ENCODE data around the gene INPPL1.

The INPPL1 gene

DNA sequence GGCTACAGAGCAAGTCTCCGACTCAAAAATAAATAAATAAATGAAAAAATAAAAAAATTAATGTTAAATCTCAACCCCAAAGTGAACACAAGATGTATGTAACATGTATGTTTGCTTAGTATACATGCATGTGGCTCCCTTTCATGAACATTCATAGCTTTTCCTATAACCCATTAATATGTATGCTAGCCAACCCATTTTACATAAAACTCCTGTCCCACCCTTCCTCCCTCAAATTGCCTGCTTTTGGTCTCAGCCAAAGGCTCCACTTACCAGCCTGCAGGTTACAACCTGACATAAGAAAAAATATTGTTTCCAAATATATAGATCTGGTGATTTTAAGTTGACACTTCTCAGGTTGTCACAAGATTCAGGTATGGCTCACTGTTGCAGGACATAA lies 36.3 kb upstream of the INPPL1 start:
- no peak for TF ChIP-seq POLR2AphosphoS5 (IDR thresholded peaks at IDR 0.05; ENCODE audit: low read depth, low read length)
- no peak for TF ChIP-seq TAF1 (IDR thresholded peaks at IDR 0.05; ENCODE audit: borderline replicate concordance, insufficient read depth, low read length)
- TF ChIP-seq SIN3A (IDR thresholded peaks at IDR 0.05; ENCODE audit: borderline replicate concordance, insufficient read depth, low read length) = no peak
- TF ChIP-seq FOXP2 (optimal IDR thresholded peaks at IDR 0.05; ENCODE audit: borderline replicate concordance, extremely low read depth, extremely low read length, insufficient read depth) = no peak
- TF ChIP-seq REST (IDR thresholded peaks at IDR 0.05; ENCODE audit: insufficient read depth in 1 of 2, low read depth in 2 of 2, low read length in 2 of 2) = no peak

DNA sequence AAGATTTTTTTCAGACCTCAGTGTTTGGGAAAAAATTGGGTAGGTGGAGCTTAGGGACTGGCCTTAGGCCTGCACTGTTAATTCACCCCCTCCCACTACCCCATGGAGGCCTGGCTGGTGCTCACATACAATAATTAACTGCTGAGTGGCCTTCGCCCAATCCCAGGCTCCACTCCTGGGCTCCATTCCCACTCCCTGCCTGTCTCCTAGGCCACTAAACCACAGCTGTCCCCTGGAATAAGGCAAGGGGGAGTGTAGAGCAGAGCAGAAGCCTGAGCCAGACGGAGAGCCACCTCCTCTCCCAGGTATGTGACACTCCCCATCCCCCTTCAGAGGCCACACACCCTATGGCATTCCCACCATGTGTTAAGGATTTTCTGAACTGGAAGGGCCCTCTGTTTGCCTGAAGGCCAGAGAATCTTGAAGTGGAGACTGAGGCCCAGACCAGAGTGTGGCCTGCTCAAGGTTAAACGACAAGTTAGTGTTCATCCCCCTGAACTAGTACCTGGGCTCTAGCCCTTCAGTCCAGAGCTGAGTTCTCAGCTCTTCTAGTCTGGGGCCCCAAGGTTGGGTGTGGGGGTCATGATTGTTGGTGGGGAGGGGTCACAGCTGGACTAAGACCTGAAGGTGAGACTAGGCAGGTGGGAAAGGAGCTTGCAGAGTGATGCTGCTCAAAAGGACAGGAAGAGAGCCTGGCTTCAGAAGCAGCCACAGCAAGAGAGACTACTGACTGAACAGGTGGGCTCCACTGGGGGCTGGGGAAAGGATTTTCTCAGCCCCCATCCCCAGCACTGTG lies 34.9 kb upstream of the INPPL1 start:
- TF ChIP-seq TAF1 (IDR thresholded peaks at IDR 0.05; ENCODE audit: borderline replicate concordance, insufficient read depth, low read length) (no peak), REST (IDR thresholded peaks at IDR 0.05; ENCODE audit: insufficient read depth in 1 of 2, low read depth in 2 of 2, low read length in 2 of 2) (no peak), FOXP2 (optimal IDR thresholded peaks at IDR 0.05; ENCODE audit: borderline replicate concordance, extremely low read depth, extremely low read length, insufficient read depth) (no peak), POLR2AphosphoS5 (IDR thresholded peaks at IDR 0.05; ENCODE audit: low read depth, low read length) (no peak), SIN3A (IDR thresholded peaks at IDR 0.05; ENCODE audit: borderline replicate concordance, insufficient read depth, low read length) (no peak)

DNA sequence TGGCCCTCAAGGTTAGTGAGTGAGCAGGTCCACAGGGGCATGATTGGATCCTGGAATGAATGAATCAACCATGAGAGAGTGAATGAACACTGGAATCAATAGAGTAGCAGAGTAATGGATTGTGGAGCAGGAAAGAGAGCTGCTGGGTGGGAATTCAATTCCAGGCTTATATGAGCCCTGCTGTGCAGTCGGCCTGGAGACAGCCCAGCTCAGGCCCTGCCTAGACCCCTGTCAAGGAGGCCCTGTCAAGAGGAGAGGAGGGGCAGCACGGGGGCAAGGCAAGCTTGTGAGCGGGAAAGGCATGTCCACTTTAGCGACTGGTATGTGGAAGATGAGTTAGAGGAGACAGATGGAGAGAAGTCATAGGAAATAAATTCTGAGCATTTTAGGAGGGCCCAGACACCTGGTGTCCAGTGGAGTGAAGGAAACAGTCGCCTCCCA lies 33.9 kb upstream of the INPPL1 start:
- no peak for TF ChIP-seq FOXP2 (optimal IDR thresholded peaks at IDR 0.05; ENCODE audit: borderline replicate concordance, extremely low read depth, extremely low read length, insufficient read depth)
- no peak for TF ChIP-seq REST (IDR thresholded peaks at IDR 0.05; ENCODE audit: insufficient read depth in 1 of 2, low read depth in 2 of 2, low read length in 2 of 2)
- TF ChIP-seq TAF1 (IDR thresholded peaks at IDR 0.05; ENCODE audit: borderline replicate concordance, insufficient read depth, low read length) = no peak
- no peak for TF ChIP-seq SIN3A (IDR thresholded peaks at IDR 0.05; ENCODE audit: borderline replicate concordance, insufficient read depth, low read length)
- TF ChIP-seq POLR2AphosphoS5 (IDR thresholded peaks at IDR 0.05; ENCODE audit: low read depth, low read length) = no peak

GRCh38 chr11:72191961-72192381 lies 32.6 kb upstream of the INPPL1 start, which contains the start of gene FOLR1:
TSS of gene FOLR1 (plus strand) at chr11:72192140. CDS start at chr11:72192174, 34 bp downstream.
- TF ChIP-seq SIN3A (IDR thresholded peaks at IDR 0.05; ENCODE audit: borderline replicate concordance, insufficient read depth, low read length) (no peak), REST (IDR thresholded peaks at IDR 0.05; ENCODE audit: insufficient read depth in 1 of 2, low read depth in 2 of 2, low read length in 2 of 2) (no peak)
